ENCODE measurements around the gene RFX4.

DNA sequence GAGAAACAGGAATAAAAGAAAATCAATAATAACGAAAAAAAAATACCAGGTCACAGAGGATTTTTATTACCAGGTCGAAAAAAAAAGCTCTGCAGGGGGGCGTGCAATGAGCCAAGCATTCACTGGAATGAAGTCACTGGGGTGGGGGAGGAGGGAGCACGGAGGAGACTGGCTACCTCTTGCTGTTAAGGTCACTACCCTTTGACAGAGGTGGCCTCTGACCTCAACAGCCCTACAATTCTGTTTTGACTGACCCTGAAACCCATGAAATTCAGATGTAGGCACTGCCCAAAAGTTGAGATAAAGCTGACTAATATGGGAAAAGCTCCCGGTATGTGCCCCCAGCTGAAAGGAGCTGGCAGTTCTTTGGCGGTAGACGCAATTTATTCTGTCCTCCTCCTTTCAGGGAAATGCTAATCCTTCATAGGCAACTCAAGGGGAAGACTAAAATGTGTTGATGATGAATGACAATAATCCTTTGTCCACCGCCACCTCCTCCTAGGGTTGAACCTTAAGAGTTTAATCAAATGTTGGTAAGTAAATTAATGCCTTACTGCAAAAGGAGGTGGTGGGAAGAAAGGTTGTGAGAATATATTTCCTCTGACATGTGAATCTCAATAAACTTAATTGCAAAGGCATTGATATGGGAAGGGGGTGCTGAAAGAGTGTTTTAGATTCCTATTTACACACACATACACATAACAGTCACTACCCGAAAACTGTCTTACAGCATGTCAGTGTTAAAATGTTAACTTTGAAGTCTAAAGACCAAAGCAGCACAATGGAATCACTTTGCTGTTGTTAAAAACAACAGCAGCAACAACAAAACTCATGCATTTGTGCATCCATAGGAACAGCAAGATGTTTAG, 185.4 kb downstream of the RFX4 start:
- TF ChIP-seq, protein P1, sequence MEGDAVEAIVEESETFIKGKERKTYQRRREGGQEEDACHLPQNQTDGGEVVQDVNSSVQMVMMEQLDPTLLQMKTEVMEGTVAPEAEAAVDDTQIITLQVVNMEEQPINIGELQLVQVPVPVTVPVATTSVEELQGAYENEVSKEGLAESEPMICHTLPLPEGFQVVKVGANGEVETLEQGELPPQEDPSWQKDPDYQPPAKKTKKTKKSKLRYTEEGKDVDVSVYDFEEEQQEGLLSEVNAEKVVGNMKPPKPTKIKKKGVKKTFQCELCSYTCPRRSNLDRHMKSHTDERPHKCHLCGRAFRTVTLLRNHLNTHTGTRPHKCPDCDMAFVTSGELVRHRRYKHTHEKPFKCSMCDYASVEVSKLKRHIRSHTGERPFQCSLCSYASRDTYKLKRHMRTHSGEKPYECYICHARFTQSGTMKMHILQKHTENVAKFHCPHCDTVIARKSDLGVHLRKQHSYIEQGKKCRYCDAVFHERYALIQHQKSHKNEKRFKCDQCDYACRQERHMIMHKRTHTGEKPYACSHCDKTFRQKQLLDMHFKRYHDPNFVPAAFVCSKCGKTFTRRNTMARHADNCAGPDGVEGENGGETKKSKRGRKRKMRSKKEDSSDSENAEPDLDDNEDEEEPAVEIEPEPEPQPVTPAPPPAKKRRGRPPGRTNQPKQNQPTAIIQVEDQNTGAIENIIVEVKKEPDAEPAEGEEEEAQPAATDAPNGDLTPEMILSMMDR (IDR thresholded peaks at IDR 0.05), result no peak
- TF ChIP-seq POLR2AphosphoS5 (IDR thresholded peaks at IDR 0.05), result no peak
- TF ChIP-seq POLR2A (IDR thresholded peaks at IDR 0.05), result no peak
